HEK293T (cell line): ENCODE results near the gene CD151.

Experiments used
- BHLHE40 ChIP-seq: fragments of 450-650 bp; IDR thresholded peaks from 2 replicates; pipeline ENCODE4 v1.6.1; 2016; ENCODE audit warnings: mild to moderate bottlenecking, moderate library complexity, borderline replicate concordance
- CTBP1 ChIP-seq: fragments of 450-650 bp; IDR thresholded peaks from 2 replicates; pipeline ENCODE4 v1.6.1; 2016; ENCODE audit warnings: borderline replicate concordance
- ELF4 ChIP-seq: fragments of 450-650 bp; IDR thresholded peaks from 2 replicates; pipeline ENCODE4 v1.6.1; 2017; ENCODE audit warnings: antibody characterized with exemption
- FOXA1 ChIP-seq: fragments of 450-650 bp; IDR thresholded peaks from 2 replicates; pipeline ENCODE4 v1.6.1; 2016; ENCODE audit warnings: mild to moderate bottlenecking
- FOXM1 ChIP-seq: fragments of 450-650 bp; IDR thresholded peaks from 2 replicates; pipeline ENCODE4 v1.6.1; 2017; ENCODE audit warnings: mild to moderate bottlenecking, borderline replicate concordance

DNA sequence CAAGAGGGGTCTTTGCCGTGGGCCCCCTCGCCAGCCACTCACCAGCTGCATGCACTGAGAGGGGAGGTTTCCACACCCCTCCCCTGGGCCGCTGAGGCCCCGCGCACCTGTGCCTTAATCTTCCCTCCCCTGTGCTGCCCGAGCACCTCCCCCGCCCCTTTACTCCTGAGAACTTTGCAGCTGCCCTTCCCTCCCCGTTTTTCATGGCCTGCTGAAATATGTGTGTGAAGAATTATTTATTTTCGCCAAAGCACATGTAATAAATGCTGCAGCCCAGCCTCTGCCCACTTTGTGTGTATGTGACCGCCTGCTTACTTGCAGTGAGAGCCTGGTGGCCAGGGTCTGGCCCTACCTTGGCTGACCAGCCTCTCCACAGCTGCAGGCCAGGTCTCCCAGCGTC lies 7.8 kb upstream of the CD151 start:
- TF ChIP-seq ELF4 (no peak), FOXA1 (no peak), BHLHE40 (no peak), FOXM1 (no peak), CTBP1 (no peak)
